Colon (tissue), 2 donors: Measurements from ENCODE around the gene BNC2.
"Not testable (repeated sequence)": the region's sequence is repeated elsewhere in the genome, so short reads cannot be mapped to it uniquely, and the experiment has no call there.

Source experiments
- FAIRE-seq: peaks from 2 replicates; lab custom pipeline; 2012; peaks lifted over from hg19 to GRCh38; lab: Jason Lieb, UNC
- donor health status: control.
- donor health status: control.

The BNC2 gene

GRCh38 chr9:16449076-16449730, 421.3 kb downstream of the BNC2 start:
- no peak for FAIRE-seq

GRCh38 chr9:16447946-16448345, 422.5 kb downstream of the BNC2 start:
- no peak for FAIRE-seq

GRCh38 chr9:16446636-16447035, 423.8 kb downstream of the BNC2 start:
- FAIRE-seq: no peak

GRCh38 chr9:16445141-16445920, 425.1 kb downstream of the BNC2 start:
- no peak for FAIRE-seq

GRCh38 chr9:16442622-16443021, 427.8 kb downstream of the BNC2 start:
- FAIRE-seq: no peak

- no peak for FAIRE-seq
Observed at GRCh38 chr9:16441791-16442190, 428.7 kb downstream of the BNC2 start.

- not testable (repeated sequence) for FAIRE-seq
Observed at GRCh38 chr9:16438831-16439230, 431.6 kb downstream of the BNC2 start.

- FAIRE-seq: no peak
Observed at GRCh38 chr9:16436545-16436944, 433.9 kb downstream of the BNC2 start.

- FAIRE-seq: no peak
Observed at GRCh38 chr9:16434526-16434925, 435.9 kb downstream of the BNC2 start.

GRCh38 chr9:16433494-16433893, 437.0 kb downstream of the BNC2 start:
- no peak for FAIRE-seq

- FAIRE-seq: no peak
Observed at GRCh38 chr9:16431666-16432392, 438.6 kb downstream of the BNC2 start.

GRCh38 chr9:16429671-16430070, 440.8 kb downstream of the BNC2 start:
- no peak for FAIRE-seq

GRCh38 chr9:16427873-16428427, 442.5 kb downstream of the BNC2 start:
- FAIRE-seq: no peak

- FAIRE-seq: no peak
Observed at GRCh38 chr9:16426716-16427115, 443.8 kb downstream of the BNC2 start.

GRCh38 chr9:16425562-16426231, 444.8 kb downstream of the BNC2 start:
- FAIRE-seq: no peak

GRCh38 chr9:16422114-16422513, 448.4 kb downstream of the BNC2 start:
- FAIRE-seq: no peak

GRCh38 chr9:16421532-16421931, 448.9 kb downstream of the BNC2 start:
- FAIRE-seq: no peak

- no peak for FAIRE-seq
Observed at GRCh38 chr9:16419124-16419523, 451.3 kb downstream of the BNC2 start.

GRCh38 chr9:16418721-16419120, 451.7 kb downstream of the BNC2 start:
- FAIRE-seq: no peak

- no peak for FAIRE-seq
Observed at GRCh38 chr9:16417749-16418148, 452.7 kb downstream of the BNC2 start.

- no peak for FAIRE-seq
Observed at GRCh38 chr9:16417161-16417560, 453.3 kb downstream of the BNC2 start.

- FAIRE-seq: no peak
Observed at GRCh38 chr9:16414451-16414850, 456.0 kb downstream of the BNC2 start.
